CD14-positive monocyte (primary cell): Measurements from ENCODE around the gene PRKCA. TPM values are rescaled to one million over a fixed set of nuclear protein-coding genes. Genes with fewer than 3 reads are reported as not detected.

ENCODE experiments used
- DNase-seq, 3 donors: peaks; one replicate each; pipeline ENCODE4 v3.0.0-alpha.2; 2011 to 2022
- H2AFZ ChIP-seq: 2 replicates; pipeline ENCODE4 v1.6.0; 2012; ENCODE audit warnings: mild to moderate bottlenecking, low read depth, low read length, inconsistent platforms; ENCODE audit not compliant: insufficient read depth, poor library complexity, severe bottlenecking
- H3K27ac ChIP-seq, 2 donors: 1 replicate in 1 of 2; 2 replicates in 1 of 2; pipeline ENCODE4 v1.5.1; 2012 to 2013; ENCODE audit warnings: low read length in 2 of 2, control low read depth in 1 of 2, inconsistent platforms in 1 of 2, low read depth in 1 of 2, mild to moderate bottlenecking in 1 of 2
- H3K27me3 ChIP-seq, 2 donors: one replicate each; pipeline versions ENCODE4 v1.6.0 to v1.6.1; 2011 to 2013; ENCODE audit warnings: low read length in 2 of 2; ENCODE audit not compliant: control insufficient read depth in 2 of 2, insufficient read depth in 2 of 2
- H3K36me3 ChIP-seq, 2 donors: replicated peaks in 1 of 2; 1 replicate in 1 of 2; 2 replicates in 1 of 2; pipeline versions ENCODE4 v1.5.1 to v1.6.1; 2012 to 2013; ENCODE audit warnings: low read length in 2 of 2, control low read depth in 1 of 2, inconsistent platforms in 1 of 2, mild to moderate bottlenecking in 1 of 2; ENCODE audit not compliant: insufficient read depth in 2 of 2, control insufficient read depth in 1 of 2
- H3K4me1 ChIP-seq, 2 donors: 1 replicate in 1 of 2; 2 replicates in 1 of 2; pipeline versions ENCODE4 v1.5.1 to v1.6.1; 2012 to 2013; ENCODE audit warnings: low read length in 2 of 2, control low read depth in 1 of 2, inconsistent platforms in 1 of 2, mild to moderate bottlenecking in 1 of 2, moderate library complexity in 1 of 2; ENCODE audit not compliant: insufficient read depth in 2 of 2, control insufficient read depth in 1 of 2
- H3K4me2 ChIP-seq: replicated peaks from 2 replicates; pipeline ENCODE3; 2012; ENCODE audit warnings: low read length, moderate library complexity, mild to moderate bottlenecking; ENCODE audit not compliant: poor library complexity, severe bottlenecking; ENCODE audit errors: extremely low read depth
- H3K4me3 ChIP-seq, 3 experiments: fragments of 200-600 bp in 1 of 3; sonication (generic) in 1 of 3; replicated peaks in 1 of 3; 1 replicate in 2 of 3; 2 replicates in 1 of 3; pipeline ENCODE4 v1.5.1; 2011 to 2013; ENCODE audit warnings: low read length in 3 of 3, mild to moderate bottlenecking in 3 of 3, control low read depth in 2 of 3, low read depth in 2 of 3, inconsistent platforms in 1 of 3, moderate library complexity in 1 of 3
- H3K79me2 ChIP-seq: 2 replicates; pipeline ENCODE4 v1.6.0; 2012; ENCODE audit warnings: mild to moderate bottlenecking, control low read depth, inconsistent platforms, low read length, moderate library complexity; ENCODE audit not compliant: insufficient read depth
- H3K9ac ChIP-seq: 2 replicates; pipeline ENCODE4 v1.6.0; 2017; ENCODE audit warnings: low read length, mild to moderate bottlenecking; ENCODE audit not compliant: insufficient read depth, poor library complexity, severe bottlenecking
- H3K9me3 ChIP-seq, 2 donors: replicated peaks in 1 of 2; 1 replicate in 1 of 2; 2 replicates in 1 of 2; pipeline versions ENCODE4 v1.5.1 to v1.6.1; 2012 to 2013; ENCODE audit warnings: low read length in 2 of 2, control low read depth in 1 of 2; ENCODE audit not compliant: control insufficient read depth in 1 of 2, insufficient read depth in 1 of 2
- H4K20me1 ChIP-seq: 2 replicates; pipeline ENCODE4 v1.6.0; 2012; ENCODE audit warnings: mild to moderate bottlenecking, low read length, control low read depth, moderate library complexity; ENCODE audit not compliant: insufficient read depth
- H3K27ac Mint-ChIP-seq, 7 donors: one replicate each; pipeline ENCODE4 v1.8.0; 2020; ENCODE audit warnings: mild to moderate bottlenecking in 7 of 7, mixed read lengths in 7 of 7, moderate library complexity in 6 of 7, inconsistent platforms in 2 of 7
- H3K27me3 Mint-ChIP-seq, 3 donors: one replicate each; pipeline ENCODE4 v1.8.0; 2021 to 2022; ENCODE audit warnings: low read depth in 3 of 3, mild to moderate bottlenecking in 3 of 3, mixed read lengths in 3 of 3, moderate library complexity in 3 of 3, inconsistent platforms in 1 of 3
- H3K36me3 Mint-ChIP-seq, 2 donors: one replicate each; pipeline ENCODE4 v1.8.0; 2020; ENCODE audit warnings: mixed read lengths in 2 of 2, inconsistent platforms in 1 of 2, mild to moderate bottlenecking in 1 of 2
- H3K4me1 Mint-ChIP-seq: one replicate; pipeline ENCODE4 v1.8.0; 2020; ENCODE audit warnings: mild to moderate bottlenecking, mixed read lengths
- H3K4me3 Mint-ChIP-seq, 2 donors: one replicate each; pipeline ENCODE4 v1.8.0; 2020; ENCODE audit warnings: mild to moderate bottlenecking in 2 of 2, mixed read lengths in 2 of 2, moderate library complexity in 1 of 2
- H3K9me3 Mint-ChIP-seq, 7 donors: one replicate each; pipeline ENCODE4 v1.8.0; 2020 to 2022; ENCODE audit warnings: mixed read lengths in 7 of 7, mild to moderate bottlenecking in 6 of 7, moderate library complexity in 6 of 7, inconsistent platforms in 2 of 7
- CTCF ChIP-seq: fragments of 200-600 bp; IDR thresholded peaks from one replicate; pipeline ENCODE4 v1.8.0; 2022; ENCODE audit warnings: antibody characterized with exemption, mild to moderate bottlenecking
- WGBS: methylation state at CpG from one replicate; pipeline ENCODE4 v1.1.5; 2013; ENCODE audit warnings: missing lambda C conversion rate; ENCODE audit not compliant: insufficient coverage; 5-methylcytosine and 5-hydroxymethylcytosine counted together
- intact Hi-C, 2 donors: fragments of 100-400 bp; cut with micrococcal nuclease; formaldehyde crosslinking; loops; one replicate each; pipeline versions ENCODE4 v1.15.0 to v1.15.1; 2023
- polyA plus RNA-seq, 3 donors: library from polyadenylated mRNA; depleted of rRNA in 1 of 3; unstranded in 2 of 3; stranded (reverse) in 1 of 3; fragments of 300-500 nt in 2 of 3; fragments of >200 nt in 1 of 3; fragmentation: Illumina TruSeq in 2 of 3; gene quantifications; 1 replicate in 2 of 3; 2 replicates in 1 of 3; pipeline ENCODE4 v1.2.3, GENCODE V29; 2012 to 2021

The PRKCA gene
- polyA plus RNA-seq, 3 donors = 0.22 to 7.1 (median 0.30) TPM

DNA sequence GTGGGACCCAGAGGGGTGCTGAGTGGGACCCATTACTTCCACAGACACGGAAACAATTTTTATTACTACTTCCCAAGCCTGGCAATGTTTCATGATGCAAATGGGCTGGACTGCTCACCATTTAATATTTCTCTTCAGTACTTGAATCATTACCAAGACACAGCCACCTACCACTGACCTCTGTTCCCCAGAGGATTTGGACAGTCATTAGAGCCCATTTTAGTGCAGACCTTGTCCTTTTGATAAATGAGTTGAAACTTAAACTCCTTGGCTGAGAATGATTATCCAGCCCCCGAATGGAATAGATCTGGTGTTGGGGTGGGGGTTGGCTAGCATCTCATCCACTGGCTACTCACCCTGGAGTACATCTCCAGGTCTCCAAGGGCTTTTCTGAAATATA, 39.6 kb upstream of the PRKCA start:
- no peak overlapping the region for H3K27ac ChIP-seq
- H3K4me3 ChIP-seq = no peak overlapping the region
- Mint-ChIP-seq H3K27ac (no peak overlapping the region), H3K4me3 (no peak overlapping the region), H3K36me3 (no peaks in the 10 kb centered on the region), H3K4me1 (no peaks in the 10 kb centered on the region), H3K27me3 (peaks cover 11 to 17% (median 16%) of the 10 kb centered on the region in 3 donors), H3K9me3 (peaks cover 0 to 6% (median 2%) of the 10 kb centered on the region in 7 donors)
- no peak overlapping the region for H2AFZ ChIP-seq
- H3K9me3 ChIP-seq = no peaks in the 10 kb centered on the region
- DNase-seq = no peak
- no peak overlapping the region for H3K9ac ChIP-seq
- no peak overlapping the region for H3K4me2 ChIP-seq
- H3K4me1 ChIP-seq = no peaks in the 10 kb centered on the region
- intact Hi-C loops = no loop called here
- H3K27me3 ChIP-seq = peaks cover 0 to 3% of the 10 kb centered on the region in 2 donors
- no peak for TF ChIP-seq CTCF
- no peaks in the 10 kb centered on the region for H3K36me3 ChIP-seq
- H3K79me2 ChIP-seq = no peaks in the 10 kb centered on the region
- no peaks in the 10 kb centered on the region for H4K20me1 ChIP-seq
- WGBS = 100% methylated on average over 1 of the region's 2 CpGs

DNA sequence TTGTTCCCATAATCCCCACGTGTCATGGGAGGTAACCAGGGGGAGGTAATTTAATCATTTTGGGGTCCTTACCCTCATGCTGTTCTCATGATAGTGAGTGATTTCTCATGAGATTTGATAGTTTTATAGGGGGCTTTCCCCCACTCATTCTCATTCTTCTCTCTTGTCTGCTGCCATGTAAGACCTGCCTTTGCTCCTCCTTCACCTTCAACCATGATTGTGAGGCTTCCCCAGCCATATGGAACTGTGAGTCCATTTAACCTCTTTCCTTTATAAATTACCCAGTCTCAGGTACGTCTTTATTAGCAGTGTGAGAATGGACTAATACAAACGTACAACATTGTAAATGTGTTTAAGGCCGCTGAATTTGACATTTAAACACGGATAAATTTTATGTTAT, 37.7 kb upstream of the PRKCA start:
- H3K4me3 ChIP-seq = no peak overlapping the region
- Mint-ChIP-seq H3K4me3 (no peak overlapping the region), H3K27ac (no peak overlapping the region), H3K9me3 (peaks cover 0 to 6% (median 2%) of the 10 kb centered on the region in 7 donors), H3K4me1 (no peaks in the 10 kb centered on the region), H3K27me3 (peaks cover 8 to 17% (median 14%) of the 10 kb centered on the region in 3 donors), H3K36me3 (no peaks in the 10 kb centered on the region)
- H3K4me1 ChIP-seq = no peaks in the 10 kb centered on the region
- H3K9ac ChIP-seq = no peak overlapping the region
- H3K79me2 ChIP-seq = no peaks in the 10 kb centered on the region
- intact Hi-C loops = no loop called here
- no peak overlapping the region for H3K4me2 ChIP-seq
- TF ChIP-seq CTCF = no peak
- no CpG with 5 or more reads among the region's 5 CpGs for WGBS
- no peak overlapping the region for H3K27ac ChIP-seq
- H4K20me1 ChIP-seq = no peaks in the 10 kb centered on the region
- H3K9me3 ChIP-seq = no peaks in the 10 kb centered on the region
- no peaks in the 10 kb centered on the region for H3K27me3 ChIP-seq
- no peak overlapping the region for H2AFZ ChIP-seq
- DNase-seq = no peak
- H3K36me3 ChIP-seq = no peaks in the 10 kb centered on the region
